Upper lobe of left lung (tissue), 4 donors: ENCODE results near the gene C20orf204.

Source experiments
- POLR2A ChIP-seq, 4 donors: fragments of 450-650 bp; IDR thresholded peaks; one replicate each; pipeline ENCODE4 v1.5.1; 2016 to 2017; ENCODE audit warnings: antibody characterized with exemption in 4 of 4, mild to moderate bottlenecking in 2 of 4
- TF ChIP-seq, protein P1 (sequence below), 6 experiments: fragments of 450-650 bp in 4 of 6; fragments of 200-600 bp in 2 of 6; sonication (generic) in 2 of 6; IDR thresholded peaks; one replicate each; pipeline ENCODE4 v1.5.1; 2016 to 2019; ENCODE audit warnings: antibody characterized with exemption in 6 of 6

DNA sequence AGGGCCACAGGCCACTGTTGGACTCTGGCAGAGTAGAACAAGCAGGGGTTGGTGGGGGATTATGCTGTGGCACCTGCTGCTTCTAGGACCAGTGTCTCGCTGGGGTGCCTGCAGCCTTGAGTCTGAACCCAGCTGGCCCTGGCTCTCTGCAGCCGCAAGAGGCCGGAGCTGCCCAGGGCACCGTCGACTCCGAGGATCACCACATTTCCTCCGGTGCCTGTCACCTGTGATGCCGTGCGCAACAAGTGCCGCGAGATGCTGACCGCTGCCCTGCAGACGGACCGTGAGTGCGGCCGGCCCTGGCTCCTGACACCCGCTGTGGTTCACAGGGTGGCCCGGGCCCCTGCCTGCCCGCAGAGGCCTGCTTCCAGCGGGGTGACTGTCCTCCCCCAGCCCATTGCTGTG, 33.2 kb downstream of the C20orf204 start:
- TF ChIP-seq POLR2A (IDR thresholded peaks at IDR 0.05) = no peak
- TF ChIP-seq, protein P1, sequence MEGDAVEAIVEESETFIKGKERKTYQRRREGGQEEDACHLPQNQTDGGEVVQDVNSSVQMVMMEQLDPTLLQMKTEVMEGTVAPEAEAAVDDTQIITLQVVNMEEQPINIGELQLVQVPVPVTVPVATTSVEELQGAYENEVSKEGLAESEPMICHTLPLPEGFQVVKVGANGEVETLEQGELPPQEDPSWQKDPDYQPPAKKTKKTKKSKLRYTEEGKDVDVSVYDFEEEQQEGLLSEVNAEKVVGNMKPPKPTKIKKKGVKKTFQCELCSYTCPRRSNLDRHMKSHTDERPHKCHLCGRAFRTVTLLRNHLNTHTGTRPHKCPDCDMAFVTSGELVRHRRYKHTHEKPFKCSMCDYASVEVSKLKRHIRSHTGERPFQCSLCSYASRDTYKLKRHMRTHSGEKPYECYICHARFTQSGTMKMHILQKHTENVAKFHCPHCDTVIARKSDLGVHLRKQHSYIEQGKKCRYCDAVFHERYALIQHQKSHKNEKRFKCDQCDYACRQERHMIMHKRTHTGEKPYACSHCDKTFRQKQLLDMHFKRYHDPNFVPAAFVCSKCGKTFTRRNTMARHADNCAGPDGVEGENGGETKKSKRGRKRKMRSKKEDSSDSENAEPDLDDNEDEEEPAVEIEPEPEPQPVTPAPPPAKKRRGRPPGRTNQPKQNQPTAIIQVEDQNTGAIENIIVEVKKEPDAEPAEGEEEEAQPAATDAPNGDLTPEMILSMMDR (IDR thresholded peaks at IDR 0.05) = no peak
